Choroid plexus epithelial cell (primary cell): ENCODE data around the gene SF3A1.

ENCODE experiments used
- DNase-seq: peaks from one replicate; pipeline ENCODE4 v3.0.0-alpha.2; 2010; ENCODE audit warnings: low read depth
- H3K4me3 ChIP-seq: 2 replicates; pipeline ENCODE4 v1.5.1; 2011; ENCODE audit warnings: low read depth, mild to moderate bottlenecking, control low read depth, low read length, moderate library complexity
- CTCF ChIP-seq: conservative IDR thresholded peaks from 2 replicates; pipeline ENCODE4 v1.5.1; 2011; ENCODE audit warnings: low read depth, mild to moderate bottlenecking, control low read depth, inconsistent platforms, low read length, moderate library complexity

The SF3A1 gene

GRCh38 chr22:30393322-30393680, 36.6 kb upstream of the SF3A1 start:
- H3K4me3 ChIP-seq: no peak overlapping the region
- DNase-seq: no peak
- no peak for TF ChIP-seq CTCF

- no peak overlapping the region for H3K4me3 ChIP-seq
- no peak for TF ChIP-seq CTCF
- DNase-seq: no peak
Observed at GRCh38 chr22:30392661-30393321, 36.1 kb upstream of the SF3A1 start.

- TF ChIP-seq CTCF: peak; percentile 85
- peak; percentile 78 for DNase-seq
- H3K4me3 ChIP-seq: no peak overlapping the region
Observed at GRCh38 chr22:30390974-30391691, 34.4 kb upstream of the SF3A1 start.

- TF ChIP-seq CTCF: peak; percentile 70
- peak; percentile 81 for DNase-seq
- H3K4me3 ChIP-seq: peak within 1 kb of the TSS; percentile 74
Observed at GRCh38 chr22:30386960-30387827, 30.5 kb upstream of the SF3A1 start, which contains the start of gene RNF215. Gene RNF215, minus strand, starts transcription at chr22:30387411. Its CDS starts 98 bp downstream, at chr22:30387313.

GRCh38 chr22:30386608-30386959, 29.9 kb upstream of the SF3A1 start:
- no peak for TF ChIP-seq CTCF
- no peak for DNase-seq
- peak overlapping the region; percentile 74 for H3K4me3 ChIP-seq

- H3K4me3 ChIP-seq: peak overlapping the region; percentile 5
- TF ChIP-seq CTCF: no peak
- DNase-seq: no peak
Observed at GRCh38 chr22:30385942-30386341, 29.2 kb upstream of the SF3A1 start.
